ENCODE results near the gene RFX2.

RFX2 gene

GRCh38 chr19:6074709-6075403, 35.4 kb downstream of the RFX2 start:
- DNase-seq: no peak

GRCh38 chr19:6073858-6074708, 36.2 kb downstream of the RFX2 start:
- DNase-seq: no peak

- DNase-seq: peak; percentile 52
These were observed 37.1 kb downstream of the RFX2 start for GRCh38 chr19:6073233-6073632.

- DNase-seq: peak; percentile 53
These were observed 38.4 kb downstream of the RFX2 start for GRCh38 chr19:6071875-6072274.

- DNase-seq: peak; percentile 98
These were observed 39.4 kb downstream of the RFX2 start for GRCh38 chr19:6070720-6071485.

- DNase-seq: no peak
These were observed 40.1 kb downstream of the RFX2 start for GRCh38 chr19:6070207-6070681.

GRCh38 chr19:6069268-6069791, 41.0 kb downstream of the RFX2 start:
- no peak for DNase-seq

- DNase-seq: no peak
These were observed 41.6 kb downstream of the RFX2 start for GRCh38 chr19:6068711-6069110.

- DNase-seq: no peak
These were observed 42.3 kb downstream of the RFX2 start for GRCh38 chr19:6067975-6068374.

- DNase-seq: peak; percentile 95
These were observed 43.3 kb downstream of the RFX2 start for GRCh38 chr19:6066661-6067646.

- DNase-seq: peak; percentile 56
These were observed 44.5 kb downstream of the RFX2 start for GRCh38 chr19:6065685-6066374.

- no peak for DNase-seq
These were observed 45.8 kb downstream of the RFX2 start for GRCh38 chr19:6064336-6065073.

- no peak for DNase-seq
These were observed 46.5 kb downstream of the RFX2 start for GRCh38 chr19:6063576-6064335.

- DNase-seq: no peak
These were observed 47.2 kb downstream of the RFX2 start for GRCh38 chr19:6062961-6063575.

GRCh38 chr19:6062274-6062673, 48.0 kb downstream of the RFX2 start:
- DNase-seq: no peak

GRCh38 chr19:6061376-6062130, 48.7 kb downstream of the RFX2 start:
- DNase-seq: no peak

GRCh38 chr19:6060600-6061375, 49.5 kb downstream of the RFX2 start:
- peak; percentile 66 for DNase-seq
